Daoy (cell line): ENCODE data around the gene RAP1GAP2. TPM values are rescaled to one million over a fixed set of nuclear protein-coding genes. Genes with fewer than 3 reads are reported as not detected.
A peak's percentile ranks its signal among the peaks of the same experiment; 100 is the strongest.
"Not testable (repeated sequence)": the region's sequence is repeated elsewhere in the genome, so short reads cannot be mapped to it uniquely, and the experiment has no call there.

Experiments used
- DNase-seq: peaks from one replicate; pipeline ENCODE4 v3.0.0-alpha.2; 2015; ENCODE audit warnings: low read depth
- total RNA-seq: library from RNA; depleted of rRNA; stranded (reverse); fragments of >200 nt; shearing (Covaris generic); gene quantifications from 2 replicates; pipeline ENCODE4 v1.2.3, GENCODE V29; 2014

Gene RAP1GAP2
- total RNA-seq, 1 experiment from 2014 or later: 7.7 TPM

DNA sequence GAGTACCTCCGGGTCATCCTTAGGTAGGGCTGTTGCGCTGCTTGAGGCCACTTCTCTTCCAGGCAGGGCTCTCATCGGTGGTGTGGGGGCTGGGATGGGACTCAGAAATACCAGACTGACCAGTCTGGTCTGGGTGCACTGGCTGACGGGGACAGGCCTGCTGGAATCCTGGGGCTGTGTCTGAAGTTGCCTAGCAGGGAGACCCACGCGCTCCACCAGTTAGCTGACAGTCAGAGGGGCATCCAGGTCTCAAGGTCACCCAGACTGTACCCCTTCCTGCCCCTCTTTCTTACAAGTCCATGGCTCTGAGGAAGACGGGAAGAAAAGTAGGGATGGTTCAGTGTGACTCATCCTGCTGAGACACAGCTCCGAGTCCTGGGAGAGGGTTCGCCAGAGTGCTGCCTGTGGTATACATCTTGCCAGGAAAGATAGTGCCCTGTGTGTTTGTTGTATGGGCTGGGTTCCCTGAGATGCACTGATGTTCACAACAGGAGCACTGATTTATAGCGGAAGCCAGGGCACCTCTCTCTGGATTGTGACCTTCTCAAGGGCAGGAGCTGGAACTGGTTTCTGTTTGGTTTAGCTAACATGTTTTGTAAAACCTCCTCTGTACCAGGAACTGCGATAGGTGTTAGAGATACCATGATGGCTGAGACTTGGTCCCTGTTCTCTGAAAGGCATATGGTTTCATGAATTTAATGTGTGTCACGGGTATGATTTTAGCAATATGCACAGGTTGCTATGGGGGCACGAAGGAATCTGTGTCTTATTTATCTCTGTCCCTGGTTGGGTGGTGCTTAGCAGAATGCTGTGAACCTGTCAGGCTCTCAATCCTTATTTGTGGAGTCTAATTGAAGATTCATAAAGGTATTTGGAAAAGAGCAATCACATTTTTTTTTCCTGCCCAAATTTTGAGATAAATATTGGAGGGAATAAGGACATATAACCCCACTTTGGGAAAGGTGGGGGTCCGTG is 169.7 kb downstream of the RAP1GAP2 start:
- DNase-seq: peak; percentile 74

DNA sequence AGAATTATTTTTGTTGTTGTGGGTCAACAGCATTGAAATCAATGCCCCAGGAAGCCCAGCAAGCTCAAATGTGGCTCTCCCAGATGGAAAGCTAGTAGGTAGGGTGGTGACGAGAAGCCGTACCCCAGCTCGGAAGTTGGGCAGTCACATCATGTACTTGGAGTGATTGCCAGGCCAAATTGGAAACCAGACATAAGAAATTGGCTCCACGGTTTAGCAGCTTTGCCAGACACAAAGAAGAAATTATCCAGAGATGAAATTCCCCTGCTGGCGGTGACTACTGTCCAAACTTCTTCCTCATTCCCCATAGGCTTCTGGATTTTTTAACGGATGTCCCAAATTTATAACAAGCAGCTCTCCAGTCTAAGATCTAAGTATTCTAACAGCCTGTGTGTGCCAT is 171.3 kb downstream of the RAP1GAP2 start:
- DNase-seq: no peak

DNA sequence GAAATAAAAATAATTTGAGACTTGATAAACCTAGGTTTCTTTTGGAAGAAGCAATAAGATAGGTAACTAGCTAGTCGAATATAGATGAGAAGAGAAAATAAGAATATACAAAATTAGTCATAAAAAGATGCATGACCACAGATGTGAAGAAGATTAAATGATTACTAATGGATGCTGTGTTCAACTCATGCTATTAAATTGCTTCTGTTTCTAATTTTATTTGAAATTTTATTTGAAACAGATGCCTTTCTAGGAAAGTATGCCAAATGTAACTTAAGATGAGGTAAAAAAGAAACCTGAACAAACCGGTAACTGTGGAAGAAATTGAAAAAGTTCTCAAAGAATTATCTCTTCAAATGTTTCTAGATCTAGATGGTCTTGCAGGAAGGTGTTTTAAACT is 175.6 kb downstream of the RAP1GAP2 start:
- DNase-seq: no peak

DNA sequence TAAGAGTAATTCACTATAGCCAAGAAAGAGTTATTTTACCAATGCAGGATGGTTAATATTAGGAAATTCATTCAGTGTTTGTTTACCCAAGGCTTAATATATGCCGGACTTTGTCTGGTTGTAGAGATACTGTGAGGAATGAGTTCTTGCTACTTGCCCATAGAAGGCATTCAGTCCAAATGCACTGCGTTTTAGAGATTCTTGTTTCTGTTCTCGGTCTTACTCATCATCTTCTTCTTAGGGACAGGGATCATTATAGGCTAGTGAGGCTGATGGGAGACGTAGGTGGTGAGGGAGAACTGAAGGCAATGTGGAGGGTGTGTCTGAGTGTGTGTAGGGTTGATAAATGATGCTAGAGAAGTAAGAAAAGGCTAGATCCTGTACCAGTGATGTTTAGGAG is 176.5 kb downstream of the RAP1GAP2 start:
- DNase-seq: no peak

DNA sequence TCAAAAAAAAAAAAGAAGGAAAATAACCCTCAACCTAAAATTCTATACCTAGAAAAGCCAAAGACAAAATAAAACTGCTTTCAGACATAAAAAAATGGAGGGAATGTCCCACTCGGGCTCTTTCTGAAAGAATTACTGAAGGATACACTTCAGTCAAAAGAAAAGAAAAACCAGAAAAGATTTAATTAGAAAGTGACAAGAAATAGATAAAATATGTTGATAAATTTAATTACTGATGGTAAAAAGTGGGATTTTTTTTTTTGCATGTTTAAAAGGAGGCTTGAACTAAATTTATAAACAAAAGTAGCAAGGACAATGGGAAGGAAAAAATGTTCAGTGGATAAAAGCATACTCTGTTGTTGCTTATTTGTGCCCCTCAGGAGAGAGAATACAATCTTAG is 178.1 kb downstream of the RAP1GAP2 start:
- no peak for DNase-seq

DNA sequence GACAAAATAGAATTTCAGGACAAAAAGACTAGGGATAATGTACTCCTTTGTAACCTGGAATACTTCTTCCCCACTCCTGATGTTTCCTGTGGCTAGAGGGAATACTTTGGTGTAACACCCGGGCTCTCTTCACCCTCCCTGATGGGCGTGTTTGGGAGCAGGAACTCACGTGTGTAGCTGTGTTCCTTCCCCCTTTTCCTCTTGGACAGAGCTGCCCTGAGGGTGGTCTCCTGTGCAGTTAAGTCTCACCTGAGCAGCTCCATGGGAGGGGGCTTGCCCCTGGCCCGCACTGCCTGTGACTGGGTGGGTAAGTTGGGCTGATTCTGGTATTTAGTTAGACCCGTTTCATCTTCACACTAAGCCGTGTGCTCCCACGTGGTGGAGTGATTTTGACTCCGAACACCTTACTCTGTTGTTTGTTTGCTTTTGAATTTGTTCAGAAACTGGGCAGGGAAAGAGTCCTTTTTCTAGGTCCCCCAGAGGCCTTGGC is 179.3 kb downstream of the RAP1GAP2 start:
- DNase-seq: peak; percentile 58

DNA sequence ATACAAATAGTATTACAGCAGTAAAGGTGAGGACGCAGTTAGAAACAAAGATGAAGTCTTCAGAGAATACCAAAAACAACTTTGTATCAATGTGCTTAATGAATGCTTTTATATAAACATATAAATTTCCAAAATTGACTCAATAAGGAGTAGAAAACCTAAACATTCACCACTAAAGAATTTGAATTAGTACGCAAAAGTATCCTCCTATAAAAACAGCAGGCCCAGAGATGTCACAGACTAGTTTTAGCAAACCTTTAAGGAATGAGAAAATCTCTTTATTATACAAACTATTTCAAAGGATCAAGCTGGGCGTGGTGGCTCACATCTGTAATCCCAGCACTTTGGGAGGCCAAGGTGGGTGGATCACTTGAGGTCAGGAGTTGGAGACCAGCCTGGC is 180.9 kb downstream of the RAP1GAP2 start:
- DNase-seq: no peak

DNA sequence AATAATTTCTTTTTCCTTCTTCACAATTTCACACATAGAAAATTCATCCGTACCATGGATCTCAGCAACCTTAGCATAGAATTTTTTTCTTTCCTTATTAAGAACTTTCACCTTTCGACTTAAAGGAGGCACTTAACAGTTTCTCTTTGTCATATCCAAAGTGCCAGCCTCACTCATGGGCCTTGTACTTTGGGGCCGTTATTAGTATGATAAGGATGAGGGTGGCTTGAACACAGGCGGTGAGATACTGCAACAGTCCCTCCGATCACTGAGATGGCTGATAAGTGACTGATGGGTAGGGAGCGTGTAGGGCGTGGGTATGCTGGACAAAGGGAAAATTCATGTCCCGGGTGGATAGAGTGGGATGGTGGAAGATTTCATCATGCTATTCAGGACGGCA is 181.9 kb downstream of the RAP1GAP2 start:
- DNase-seq: no peak

DNA sequence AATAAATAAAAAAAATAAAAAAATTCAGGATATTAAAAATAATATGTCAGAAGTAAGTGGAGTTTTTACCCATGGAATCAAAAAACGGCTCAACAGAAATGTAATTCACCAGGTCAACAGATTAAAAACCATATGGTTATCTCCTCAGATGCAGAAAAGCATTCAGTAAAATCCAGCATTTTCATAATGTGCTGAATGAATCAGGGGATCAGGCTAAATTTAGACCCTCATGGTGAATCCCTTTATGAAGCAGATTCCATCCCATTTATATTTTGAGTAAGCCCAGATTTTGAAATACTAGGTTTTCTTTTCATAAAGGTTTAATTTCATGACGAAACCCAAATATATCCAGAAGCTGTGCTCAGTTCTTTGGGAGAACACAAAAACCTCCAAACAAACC is 182.8 kb downstream of the RAP1GAP2 start:
- no peak for DNase-seq

DNA sequence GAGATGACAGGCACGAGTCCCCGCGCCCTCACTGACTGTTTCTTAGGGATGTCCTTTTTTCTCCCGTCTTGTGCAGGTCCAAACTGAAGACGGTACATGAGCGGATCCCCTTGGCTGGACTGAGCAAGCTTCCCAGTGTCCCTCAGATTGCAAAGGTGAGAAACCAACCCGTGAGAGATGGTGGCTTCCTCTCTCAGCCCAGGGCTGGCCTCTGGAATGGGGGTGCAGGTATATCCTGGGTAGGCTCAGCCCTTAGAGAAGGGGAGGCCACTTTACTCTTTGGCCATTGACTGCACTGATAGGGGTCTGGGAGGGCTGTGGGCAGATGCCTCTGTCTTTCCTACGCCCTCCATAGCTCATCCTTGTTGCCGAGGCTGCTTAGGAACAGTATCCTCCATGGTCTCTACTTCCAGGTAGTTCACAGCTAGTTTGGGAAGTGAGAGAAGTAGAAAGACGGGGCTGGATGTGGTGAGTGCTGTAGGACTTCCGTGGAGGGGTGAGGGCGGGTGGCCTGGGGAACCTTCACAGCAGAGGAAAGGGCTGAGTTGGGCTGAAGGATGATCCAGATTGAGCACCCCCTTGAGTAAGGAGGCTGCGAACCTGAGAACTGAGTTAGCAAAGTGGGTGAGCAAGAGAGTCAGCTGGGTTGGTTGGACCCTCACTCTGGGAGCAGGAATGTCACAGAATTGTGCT is 184.1 kb downstream of the RAP1GAP2 start:
- DNase-seq: no peak

DNA sequence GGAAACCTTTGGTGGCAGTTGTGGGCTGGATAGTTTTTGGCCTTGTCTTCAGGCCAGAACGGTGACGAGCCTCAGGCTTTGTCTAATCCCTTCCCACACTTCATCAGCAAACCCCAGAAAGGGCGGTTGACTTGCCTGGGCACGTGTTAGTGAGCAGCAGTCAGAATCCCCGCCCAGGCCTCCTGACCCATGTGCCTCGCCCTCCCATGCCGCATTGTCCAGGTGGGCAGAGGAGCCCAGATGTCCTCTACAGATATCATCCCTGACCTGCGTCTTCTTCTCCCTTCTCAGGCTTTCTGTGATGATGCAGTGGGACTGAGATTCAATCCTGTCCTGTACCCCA is 184.6 kb downstream of the RAP1GAP2 start:
- DNase-seq: no peak

DNA sequence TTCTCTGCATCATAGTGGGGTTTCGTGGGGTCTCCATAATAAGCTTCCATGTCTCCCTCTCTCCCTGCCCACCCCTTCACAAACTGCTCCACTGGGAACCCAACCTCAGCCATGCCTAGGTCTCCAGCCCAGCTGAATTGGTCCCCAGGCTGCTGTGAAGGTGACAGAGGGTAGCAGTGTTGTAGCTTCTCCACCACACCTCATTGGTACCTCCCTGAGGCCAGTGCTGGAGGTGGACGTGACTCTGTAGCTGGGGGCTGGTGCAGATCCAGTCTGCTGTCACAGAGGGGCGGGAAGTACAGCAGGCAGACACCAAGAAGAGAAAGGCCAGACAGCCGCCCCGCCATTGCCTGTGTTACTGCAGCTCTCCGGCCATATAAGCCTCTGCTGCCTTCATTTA is 185.1 kb downstream of the RAP1GAP2 start:
- no peak for DNase-seq

DNA sequence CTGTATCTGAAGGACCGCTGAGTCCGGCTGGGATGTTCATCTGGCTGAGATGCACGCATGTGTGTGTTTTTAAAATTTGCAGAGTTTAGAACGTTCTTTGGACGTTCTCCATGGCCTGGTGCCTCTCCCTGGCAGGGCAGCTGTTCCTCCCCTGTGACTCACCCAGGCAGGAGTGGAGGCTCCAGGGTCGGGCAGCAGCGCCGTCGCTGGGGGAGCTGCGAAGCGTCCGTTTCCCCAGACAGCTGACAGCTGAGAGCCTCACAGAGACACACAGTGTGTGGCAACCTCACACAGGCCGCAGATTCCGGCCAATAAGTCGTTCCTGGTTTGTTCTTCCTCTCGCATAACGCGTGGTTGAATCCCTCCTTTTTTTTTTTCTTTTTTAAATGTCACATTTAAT is 186.6 kb downstream of the RAP1GAP2 start:
- DNase-seq: peak; percentile 89

DNA sequence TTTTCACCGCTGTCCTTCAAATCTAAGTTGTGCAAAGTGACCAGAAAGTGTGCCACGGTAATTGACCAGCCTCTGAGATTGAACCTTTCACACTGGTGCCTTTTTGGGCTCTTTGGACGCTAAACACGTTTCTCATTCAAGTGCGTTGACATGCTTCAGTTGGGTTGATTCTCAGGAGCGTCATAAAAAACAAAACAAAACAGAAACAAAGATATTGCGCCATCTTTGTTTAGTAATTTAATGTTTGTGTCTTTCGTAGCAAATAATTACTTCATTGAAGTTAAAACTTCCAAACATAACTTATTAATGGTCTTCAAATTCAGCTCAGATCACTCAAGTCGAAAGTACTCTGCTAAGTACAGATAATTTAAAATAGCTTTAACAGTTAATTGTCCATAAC is 187.0 kb downstream of the RAP1GAP2 start:
- no peak for DNase-seq

DNA sequence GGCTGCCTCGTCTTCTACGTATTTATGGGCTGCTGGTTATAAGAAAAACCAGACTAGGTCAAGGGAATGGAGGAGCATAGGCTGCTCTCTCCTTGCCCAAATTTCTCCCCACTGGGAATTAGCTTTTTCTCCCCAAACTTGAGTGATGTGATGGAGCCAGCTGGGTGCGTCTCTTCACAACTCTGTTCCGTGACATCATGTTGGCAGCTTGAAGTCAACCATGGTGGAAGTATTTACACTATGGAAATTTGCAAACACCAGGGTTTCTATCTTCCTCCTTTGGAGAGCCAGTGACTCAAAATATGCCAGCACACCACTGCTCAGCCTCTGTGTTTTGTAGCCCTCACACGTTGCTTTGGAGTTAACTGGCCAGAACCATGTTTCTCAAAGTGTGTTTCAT is 189.1 kb downstream of the RAP1GAP2 start:
- DNase-seq: no peak

DNA sequence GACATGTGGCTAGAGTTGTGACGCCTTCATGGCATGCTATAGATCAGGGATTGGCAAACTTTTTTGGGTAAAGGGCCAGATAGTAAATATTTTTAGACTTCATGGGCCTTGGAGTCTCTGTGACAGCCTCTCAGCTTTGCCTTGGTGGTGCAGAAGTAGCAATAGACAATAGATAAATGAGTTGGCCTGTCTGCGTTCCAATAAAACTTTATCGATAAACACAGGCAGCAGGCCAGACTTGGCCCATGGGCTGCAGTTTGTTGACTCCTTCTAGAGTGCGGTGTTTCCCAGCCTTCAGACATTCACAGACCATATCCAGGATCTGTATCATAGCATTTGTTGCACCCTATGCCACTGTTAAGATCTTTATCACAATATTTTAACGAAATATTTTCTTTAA is 190.7 kb downstream of the RAP1GAP2 start:
- no peak for DNase-seq

DNA sequence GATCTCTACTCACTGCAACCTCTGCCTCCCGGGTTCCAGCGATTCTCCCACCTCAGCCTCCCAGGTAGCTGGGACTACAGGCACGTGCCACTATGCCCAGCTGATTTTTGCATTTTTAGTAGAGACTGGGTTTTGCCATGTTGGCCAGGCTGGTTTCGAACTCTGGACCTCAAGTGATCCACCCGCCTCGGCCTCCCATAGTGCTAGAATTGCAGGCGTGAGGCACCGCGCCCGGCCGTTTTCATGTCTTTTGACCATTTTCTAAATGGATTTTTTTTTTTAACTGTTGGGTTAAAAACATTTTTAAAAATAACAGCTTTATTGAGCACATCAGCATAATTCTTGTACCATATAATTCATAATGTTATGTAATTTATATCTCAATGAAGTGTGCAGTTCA is 193.2 kb downstream of the RAP1GAP2 start:
- DNase-seq: not testable (repeated sequence)

DNA sequence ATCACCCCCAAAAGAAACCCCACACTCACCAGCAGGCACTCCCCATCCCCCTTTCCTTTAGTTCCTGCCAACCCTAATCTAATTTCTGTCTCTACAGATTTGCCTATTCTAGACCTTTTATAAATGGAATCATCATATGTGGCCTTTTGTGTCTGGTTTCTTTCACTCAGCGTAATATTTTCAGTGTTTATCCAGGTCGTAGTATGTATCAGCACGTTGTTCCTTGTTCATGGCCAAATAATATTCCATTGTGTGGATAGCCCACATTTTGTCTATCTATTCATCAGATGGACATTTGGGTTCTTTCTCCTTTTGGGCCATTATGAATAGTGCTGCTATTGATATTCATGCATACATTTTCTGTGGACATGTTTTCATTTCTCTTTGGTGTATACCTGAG is 193.6 kb downstream of the RAP1GAP2 start:
- DNase-seq: no peak

DNA sequence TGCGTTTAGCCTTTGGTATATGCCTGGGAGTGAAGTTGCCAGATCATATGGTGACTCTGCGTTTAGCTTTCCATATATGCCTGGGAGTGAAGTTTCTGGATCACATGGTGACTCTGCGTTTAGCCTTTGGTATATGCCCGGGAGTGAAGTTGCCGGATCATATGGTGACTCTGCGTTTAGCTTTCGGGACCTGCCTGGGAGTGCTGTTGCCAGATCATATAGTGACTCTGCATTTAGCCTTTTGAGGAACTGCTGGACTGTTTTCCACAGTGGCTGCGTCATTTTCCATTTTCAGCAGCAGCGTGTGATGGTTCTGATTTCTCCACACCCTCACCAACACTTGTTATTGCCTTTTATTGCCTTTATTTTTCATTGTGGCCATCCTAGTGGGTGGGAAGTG is 194.2 kb downstream of the RAP1GAP2 start:
- DNase-seq: no peak

DNA sequence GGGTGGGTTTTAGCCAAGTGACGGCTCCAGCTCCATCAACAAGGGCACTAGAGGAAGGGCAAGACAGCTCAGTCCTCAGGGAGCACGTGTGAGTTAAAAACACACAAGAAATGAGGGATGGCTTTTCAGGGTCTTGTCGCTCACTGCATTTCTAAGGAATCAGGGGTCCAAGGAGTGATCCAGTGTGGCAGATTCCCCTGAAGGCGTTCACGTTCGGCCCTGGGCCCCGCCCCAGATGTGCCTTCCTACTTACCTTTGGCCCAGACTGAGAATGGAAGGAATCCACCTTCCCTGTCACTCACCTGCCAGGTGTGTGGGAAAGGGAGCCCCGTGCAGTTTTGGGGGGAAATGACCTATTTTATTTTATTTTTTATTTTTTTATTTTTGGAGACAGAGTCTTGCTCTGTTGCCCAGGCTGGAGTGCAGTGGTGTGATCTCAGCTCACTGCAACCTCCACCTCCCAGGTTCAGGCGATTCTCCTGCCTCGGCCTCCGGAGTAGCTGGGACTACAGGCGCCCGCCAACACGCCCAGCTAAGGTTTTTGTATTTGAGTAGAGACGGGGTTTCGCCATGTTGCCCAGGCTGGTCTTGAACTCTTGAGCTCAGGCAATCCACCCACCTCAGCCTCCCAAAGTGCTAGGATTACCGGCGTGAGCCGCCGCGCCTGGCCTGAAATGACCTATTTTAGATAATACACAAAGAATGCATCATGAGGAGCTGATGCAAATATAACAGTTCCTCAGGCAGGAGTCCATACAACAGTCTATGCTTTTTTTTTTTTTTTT is 195.3 kb downstream of the RAP1GAP2 start:
- not testable (repeated sequence) for DNase-seq

DNA sequence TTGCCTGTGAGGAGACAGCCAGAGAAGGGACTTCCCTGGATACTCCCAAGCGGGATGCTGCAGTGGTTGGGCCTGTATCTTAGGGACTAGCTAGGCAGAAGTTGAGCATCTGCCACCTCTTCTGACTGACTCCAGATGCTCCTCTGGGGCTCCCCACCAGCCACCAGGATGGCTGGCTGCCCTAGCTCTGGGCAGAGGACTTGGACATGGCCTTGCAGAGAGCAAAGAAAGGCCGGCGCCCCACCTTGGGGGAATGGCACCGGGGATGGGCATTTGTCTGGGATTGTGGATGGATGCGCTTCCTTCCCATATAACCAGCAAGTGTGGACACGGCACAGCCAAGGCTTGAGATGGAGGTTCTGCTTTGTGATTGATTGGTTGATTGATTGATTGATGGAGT is 198.2 kb downstream of the RAP1GAP2 start:
- DNase-seq: no peak

DNA sequence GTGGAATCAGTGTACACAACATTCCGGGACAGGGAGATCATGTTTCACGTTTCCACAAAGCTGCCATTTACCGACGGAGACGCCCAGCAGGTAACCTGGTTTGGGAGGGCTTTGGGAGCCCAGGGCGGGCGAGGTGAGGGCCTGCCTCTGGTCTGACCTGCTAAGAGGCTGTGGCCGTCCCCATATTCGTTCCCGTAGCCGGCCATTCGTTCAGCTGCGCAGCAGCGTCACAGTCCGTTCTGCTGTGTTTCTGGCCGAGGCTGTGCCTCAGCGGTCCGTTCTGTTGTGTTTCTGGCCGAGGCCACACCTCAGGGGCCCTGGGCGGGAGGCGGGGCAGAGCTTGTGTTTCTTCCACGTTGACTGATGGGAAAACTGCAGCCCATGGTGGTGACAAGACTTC is 199.1 kb downstream of the RAP1GAP2 start:
- no peak for DNase-seq
